Measurements from ENCODE around the gene KCNH2.

GRCh38 chr7:150968734-150969372 lies 9.3 kb downstream of the KCNH2 start:
- TF ChIP-seq POLR2A (IDR thresholded peaks at IDR 0.05; ENCODE audit: low read depth, low read length) (no peak), POLR2AphosphoS5 (IDR thresholded peaks at IDR 0.05; ENCODE audit: low read depth, low read length) (no peak)
